T-cell (primary cell): ENCODE measurements around the gene TPD52L3. TPM values are rescaled to one million over a fixed set of nuclear protein-coding genes. Genes with fewer than 3 reads are reported as not detected.

ENCODE experiments used
- ATAC-seq, 4 experiments: fragments of 200-7000 bp in 3 of 4; fragments of 150-1000 bp in 1 of 4; cut with Tn5 transposase; replicated peaks in 1 of 4; 1 replicate in 3 of 4; 2 replicates in 1 of 4; pipeline ENCODE4 v1.10.0; 2021; ENCODE audit warnings: moderate library complexity in 3 of 4, mild to moderate bottlenecking in 2 of 4, moderate number of reproducible peaks in 1 of 4
- CTCF ChIA-PET, 2 donors: fragments of 300-600 bp; sonication (Branson Sonifier 250); formaldehyde crosslinking; loops; one replicate each; lab custom pipeline; 2022; ENCODE audit warnings: antibody characterized with exemption in 2 of 2; lab: Charles Lee
- POLR2A ChIA-PET, 2 donors: fragments of 300-600 bp; sonication (Branson Sonifier 250); formaldehyde crosslinking; loops; one replicate each; lab custom pipeline; 2022; ENCODE audit warnings: antibody characterized with exemption in 2 of 2; lab: Charles Lee
- DNase-seq, 35 experiments: peaks; one replicate each; pipeline versions ENCODE4 v3.0.0 to v3.0.0-alpha.2; 2013 to 2023
- H3K27ac ChIP-seq: one replicate; pipeline ENCODE4 v1.5.1; 2013; ENCODE audit warnings: low read length
- H3K27me3 ChIP-seq, 2 experiments: replicated peaks in 1 of 2; 1 replicate in 1 of 2; 2 replicates in 1 of 2; pipeline versions ENCODE4 v1.6.1 to v1.7.0; 2013; ENCODE audit warnings: low read length in 1 of 2, mixed read lengths in 1 of 2; ENCODE audit not compliant: control insufficient read depth in 2 of 2, insufficient read depth in 2 of 2; ENCODE audit errors: extremely low read depth in 1 of 2
- H3K36me3 ChIP-seq, 2 donors: 1 replicate in 1 of 2; 2 replicates in 1 of 2; pipeline versions ENCODE4 v1.6.1 to v1.7.0; 2013; ENCODE audit warnings: low read length in 1 of 2; ENCODE audit not compliant: control insufficient read depth in 2 of 2, insufficient read depth in 1 of 2; ENCODE audit errors: extremely low read depth in 1 of 2
- H3K4me1 ChIP-seq, 2 experiments: 1 replicate in 1 of 2; 2 replicates in 1 of 2; pipeline versions ENCODE4 v1.6.1 to v1.7.0; 2013; ENCODE audit warnings: low read length in 2 of 2, mixed read lengths in 1 of 2; ENCODE audit not compliant: insufficient read depth in 2 of 2, control insufficient read depth in 1 of 2; ENCODE audit errors: extremely low read depth in 1 of 2
- H3K4me3 ChIP-seq, 2 donors: 1 replicate in 1 of 2; 2 replicates in 1 of 2; pipeline versions ENCODE4 v1.5.1 to v1.7.0; 2013; ENCODE audit warnings: mild to moderate bottlenecking in 2 of 2, low read length in 1 of 2, moderate library complexity in 1 of 2; ENCODE audit not compliant: control insufficient read depth in 1 of 2; ENCODE audit errors: extremely low read depth in 1 of 2
- H3K9me3 ChIP-seq: 2 replicates; pipeline ENCODE4 v1.7.0; 2013
- H3K27ac Mint-ChIP-seq, 2 donors: one replicate each; pipeline ENCODE4 v1.8.0; 2020 to 2021; ENCODE audit warnings: mild to moderate bottlenecking in 2 of 2, mixed read lengths in 2 of 2
- H3K27me3 Mint-ChIP-seq, 2 donors: one replicate each; pipeline ENCODE4 v1.8.0; 2021 to 2022; ENCODE audit warnings: mixed read lengths in 2 of 2
- H3K36me3 Mint-ChIP-seq: one replicate; pipeline ENCODE4 v1.8.0; 2021; ENCODE audit warnings: mixed read lengths
- H3K4me1 Mint-ChIP-seq, 3 donors: one replicate each; pipeline ENCODE4 v1.8.0; 2020 to 2022; ENCODE audit warnings: mixed read lengths in 3 of 3, mild to moderate bottlenecking in 1 of 3
- H3K4me3 Mint-ChIP-seq, 3 donors: one replicate each; pipeline ENCODE4 v1.8.0; 2020 to 2022; ENCODE audit warnings: mild to moderate bottlenecking in 3 of 3, mixed read lengths in 3 of 3, moderate library complexity in 3 of 3
- H3K9me3 Mint-ChIP-seq, 3 donors: one replicate each; pipeline ENCODE4 v1.8.0; 2020 to 2022; ENCODE audit warnings: mixed read lengths in 3 of 3
- WGBS: methylation state at CpG from one replicate; pipeline ENCODE4 v1.1.5; 2013; ENCODE audit warnings: missing lambda C conversion rate; ENCODE audit not compliant: insufficient coverage; 5-methylcytosine and 5-hydroxymethylcytosine counted together
- total RNA-seq, 35 experiments: library from RNA in 6 of 35; stranded (reverse) in 6 of 35; fragments of 120-200 nt in 1 of 35; gene quantifications; one replicate each; pipeline versions ENCODE4 v1.2.1 to v1.2.4 and lab custom pipeline; 2013 to 2026

TPD52L3 gene
- total RNA-seq, 5 donors from 2014 or later (not counting 1 experiment from before 2014, with no cell fraction given) = not detected

DNA sequence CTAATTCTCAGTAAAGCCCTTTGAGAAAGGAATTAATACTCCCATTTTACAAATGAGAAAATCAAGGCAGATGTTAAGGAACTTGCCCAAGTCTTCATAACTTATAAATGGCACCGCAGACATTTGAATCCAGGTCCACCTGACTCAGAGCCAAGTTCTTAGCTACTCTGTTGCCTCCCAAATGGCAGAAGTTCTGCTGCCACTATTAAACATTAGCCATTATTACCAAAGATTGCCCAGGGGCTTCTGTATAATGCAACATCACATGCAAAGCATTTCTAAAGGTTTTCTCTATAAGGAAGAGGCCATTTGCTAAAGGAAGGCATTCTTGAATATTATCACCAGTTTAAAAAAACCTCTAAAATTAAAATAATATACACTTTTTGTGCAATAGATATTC is 28.3 kb downstream of the TPD52L3 start:
- CTCF ChIA-PET = interaction anchor here (0.6 to 2.8 kb wide), 7 partner anchors 73 to 276 kb away, joined by 3 to 27 read pairs (median 5); no protein-coding TSS in a partner anchor
- WGBS = 100% methylated on average over 1 of the region's 1 CpG
- H3K4me3 ChIP-seq = no peak overlapping the region

DNA sequence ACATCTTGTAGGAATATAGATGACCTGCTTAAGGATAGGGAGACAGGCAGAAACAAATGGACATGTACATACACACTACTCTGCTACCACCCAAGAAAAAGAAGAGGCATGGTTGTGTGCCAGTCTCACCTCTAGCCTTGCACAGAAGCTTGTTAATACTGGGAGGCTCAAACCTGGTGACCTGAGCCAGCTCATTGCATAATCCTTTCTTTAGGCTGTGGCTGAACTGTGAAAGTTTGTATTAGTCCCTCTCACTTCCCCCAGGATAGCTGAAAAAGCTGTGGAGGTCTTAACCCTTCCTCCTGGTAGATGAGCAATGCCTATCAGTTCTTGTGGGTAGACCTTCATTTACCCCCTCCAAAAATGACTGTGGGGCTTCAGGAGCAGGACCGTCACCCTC is 28.7 kb downstream of the TPD52L3 start:
- peaks cover 0 to 4% (median 0%) of the 10 kb centered on the region in 3 donors for H3K4me1 Mint-ChIP-seq
- ATAC-seq = no peak
- no peak for DNase-seq
- no peak overlapping the region for H3K27ac Mint-ChIP-seq
- Histone ChIP-seq H3K4me3 (no peak overlapping the region), H3K36me3 (no peaks in the 10 kb centered on the region), H3K27me3 (peaks cover 0 to 3% of the 10 kb centered on the region in 2 experiments), H3K27ac (no peak overlapping the region), H3K9me3 (no peaks in the 10 kb centered on the region), H3K4me1 (no peaks in the 10 kb centered on the region)
- no peaks in the 10 kb centered on the region for H3K9me3 Mint-ChIP-seq
- no peak overlapping the region for H3K4me3 Mint-ChIP-seq
- ChIA-PET POLR2A (interaction anchor here in 1 of 2 donors (0.8 kb wide), 2 partner anchors 43 to 57 kb away, joined by 3 to 6 read pairs; no protein-coding TSS in a partner anchor), CTCF (interaction anchor here (0.6 to 2.8 kb wide), 4 partner anchors 72 to 211 kb away, joined by 3 to 27 read pairs (median 4); no protein-coding TSS in a partner anchor)
- H3K27me3 Mint-ChIP-seq = peaks cover 3% of the 10 kb centered on the region in 2 donors
- no peaks in the 10 kb centered on the region for H3K36me3 Mint-ChIP-seq
- no CpG with 5 or more reads among the region's 1 CpG for WGBS

More for the DNA sequence above, 28.3 kb downstream of the TPD52L3 start:
- no peak overlapping the region for H3K27ac ChIP-seq
- H3K27me3 ChIP-seq = peaks cover 0 to 3% of the 10 kb centered on the region in 2 experiments
- H3K36me3 Mint-ChIP-seq = no peaks in the 10 kb centered on the region
- POLR2A ChIA-PET = interaction anchor here in 1 of 2 donors (0.6 kb wide), 1 partner anchor 950 kb away, joined by 3 read pairs; no protein-coding TSS in a partner anchor
- H3K4me1 Mint-ChIP-seq = peaks cover 0 to 4% (median 0%) of the 10 kb centered on the region in 3 donors
- H3K27me3 Mint-ChIP-seq = peaks cover 3% of the 10 kb centered on the region in 2 donors
- no peaks in the 10 kb centered on the region for H3K9me3 Mint-ChIP-seq
- H3K4me1 ChIP-seq = no peaks in the 10 kb centered on the region
- no peak overlapping the region for H3K4me3 Mint-ChIP-seq
- DNase-seq (no peak), ATAC-seq (no peak)
- no peaks in the 10 kb centered on the region for H3K9me3 ChIP-seq
- H3K36me3 ChIP-seq = no peaks in the 10 kb centered on the region
- H3K27ac Mint-ChIP-seq = no peak overlapping the region

DNA sequence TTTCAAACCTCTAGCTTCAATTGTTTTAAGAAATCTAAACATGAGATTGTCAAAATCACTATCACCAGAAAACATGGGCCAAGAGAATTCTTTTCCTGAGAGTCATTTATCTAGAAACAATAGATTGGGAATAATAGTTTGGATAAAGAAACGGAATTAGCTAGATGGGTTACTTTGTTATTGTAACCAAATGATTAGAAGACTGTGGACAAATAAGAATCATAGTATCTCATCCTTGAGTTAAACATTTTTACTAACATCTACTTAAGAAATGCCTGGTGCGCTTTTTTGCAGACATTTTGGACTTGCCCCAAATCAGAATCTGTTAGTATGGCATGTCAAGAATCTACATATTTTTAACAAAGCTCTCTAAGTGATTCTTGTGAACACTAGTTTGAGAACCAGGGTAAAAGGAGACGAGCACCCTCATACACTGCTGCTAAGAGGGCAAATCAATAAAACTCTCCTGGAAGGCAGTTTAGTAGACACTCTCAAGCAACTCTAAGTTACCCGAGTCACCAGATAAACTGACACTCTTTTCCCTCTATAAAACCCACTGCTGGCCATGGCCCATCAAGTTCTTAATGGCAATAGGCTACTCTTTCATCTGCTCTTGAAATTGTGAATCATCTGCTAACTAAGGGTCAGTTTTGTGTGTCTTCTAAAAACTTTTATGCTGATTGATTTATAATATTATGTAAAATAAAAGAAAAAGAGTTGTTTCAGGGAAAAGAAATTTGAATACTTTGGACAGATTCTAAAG is 39.1 kb downstream of the TPD52L3 start:
- Mint-ChIP-seq H3K27ac (no peak overlapping the region), H3K36me3 (no peaks in the 10 kb centered on the region), H3K9me3 (peaks cover 3 to 5% (median 4%) of the 10 kb centered on the region in 3 donors), H3K4me3 (no peak overlapping the region), H3K27me3 (peaks cover 0 to 3% of the 10 kb centered on the region in 2 donors), H3K4me1 (no peaks in the 10 kb centered on the region)
- Histone ChIP-seq H3K4me1 (no peaks in the 10 kb centered on the region), H3K9me3 (no peaks in the 10 kb centered on the region), H3K27ac (no peak overlapping the region), H3K27me3 (peaks cover 0 to 5% of the 10 kb centered on the region in 2 experiments), H3K36me3 (no peaks in the 10 kb centered on the region), H3K4me3 (no peak overlapping the region)
- 86% methylated on average over 3 of the region's 4 CpGs for WGBS
- ATAC-seq = no peak
- CTCF ChIA-PET = no interaction called here
- DNase-seq = no peak
- POLR2A ChIA-PET = interaction anchor here in 1 of 2 donors (0.6 kb wide), 1 partner anchor 60 kb away, joined by 3 read pairs; no protein-coding TSS in a partner anchor

DNA sequence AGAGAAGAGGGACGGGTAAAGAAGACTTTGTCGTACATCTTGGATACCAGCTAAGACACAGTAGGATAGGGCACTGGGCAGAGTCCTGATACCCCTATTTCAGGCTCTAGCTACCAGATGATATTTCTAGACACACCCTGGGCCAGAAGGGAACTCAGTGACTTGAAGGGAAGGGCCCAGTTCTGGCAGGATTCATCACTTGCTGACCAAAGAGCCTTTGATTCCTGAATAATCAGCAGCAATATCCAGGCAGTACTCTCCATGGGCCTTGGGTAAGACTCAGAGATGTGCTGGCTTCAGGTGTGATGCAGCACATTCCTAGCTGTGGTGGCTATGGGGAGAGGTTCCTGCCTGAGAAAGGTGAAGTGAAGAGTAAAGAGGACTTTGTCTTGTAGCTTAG is 40.7 kb downstream of the TPD52L3 start:
- WGBS = no CpG with 5 or more reads among the region's 2 CpGs
- CTCF ChIA-PET = interaction anchor here in 1 of 2 donors (1.0 kb wide), 1 partner anchor 16 kb away, joined by 3 read pairs; no protein-coding TSS in a partner anchor

More for the DNA sequence above, 40.7 kb downstream of the TPD52L3 start:
- no peaks in the 10 kb centered on the region for H3K4me1 ChIP-seq
- no peaks in the 10 kb centered on the region for H3K36me3 Mint-ChIP-seq
- no peaks in the 10 kb centered on the region for H3K27me3 Mint-ChIP-seq
- H3K36me3 ChIP-seq = no peaks in the 10 kb centered on the region
- ATAC-seq (no peak), DNase-seq (no peak)
- no peak overlapping the region for H3K4me3 Mint-ChIP-seq
- peaks cover 0 to 5% of the 10 kb centered on the region in 2 experiments for H3K27me3 ChIP-seq
- no peak overlapping the region for H3K4me3 ChIP-seq
- POLR2A ChIA-PET = no interaction called here
- H3K27ac Mint-ChIP-seq = no peak overlapping the region
- H3K9me3 Mint-ChIP-seq = peaks cover 3 to 5% (median 4%) of the 10 kb centered on the region in 3 donors
- no peaks in the 10 kb centered on the region for H3K9me3 ChIP-seq
- no peak overlapping the region for H3K27ac ChIP-seq
- H3K4me1 Mint-ChIP-seq = no peaks in the 10 kb centered on the region

Other genes with a start within 250 kb of the TPD52L3 start
- under 1 TPM in 1 of 5 donors, not detected in 4; 0.22 TPM for gene IL33, start 112.6 kb upstream of the TPD52L3 start, total RNA-seq
- gene UHRF2, start 84.8 kb downstream of the TPD52L3 start, total RNA-seq = 100 to 1,000 TPM in 2 of 5 donors, 10 to 100 TPM in 3; 92.7 to 125 (median 96.2) TPM